ENCODE results near the gene SRGAP3. TPM values are rescaled to one million over a fixed set of nuclear protein-coding genes. Genes with fewer than 3 reads are reported as not detected.

The SRGAP3 gene
- total and polyA plus RNA-seq, 8 donors: 5.1 to 28.9 (median 22.4) TPM

- no peak for DNase-seq
- no peak for ATAC-seq
- intact Hi-C loops (cut with DNase I): no loop called here
- Histone ChIP-seq H3K4me3 (no peak overlapping the region), H3K4me1 (peaks cover 0 to 7% of the 10 kb centered on the region in 2 donors), H3K9me3 (peaks cover 0 to 8% of the 10 kb centered on the region in 2 donors), H3K36me3 (no peaks in the 10 kb centered on the region), H3K27ac (peak overlapping the region in 1 of 2 donors; percentile 13), H3K27me3 (no peaks in the 10 kb centered on the region)
- TF ChIP-seq CTCF (IDR thresholded peaks at IDR 0.05): no peak
Measured at GRCh38 chr3:8981296-8981695, 268.1 kb downstream of the SRGAP3 start.

- intact Hi-C loops (cut with DNase I): no loop called here
- Histone ChIP-seq H3K27me3 (no peaks in the 10 kb centered on the region), H3K27ac (peak overlapping the region in 1 of 2 donors; percentile 13), H3K9me3 (peaks cover 0 to 8% of the 10 kb centered on the region in 2 donors), H3K36me3 (no peaks in the 10 kb centered on the region), H3K4me3 (no peak overlapping the region), H3K4me1 (peaks cover 0 to 7% of the 10 kb centered on the region in 2 donors)
- ATAC-seq (no peak), DNase-seq (no peak)
- no peak for TF ChIP-seq CTCF (IDR thresholded peaks at IDR 0.05)
Measured at GRCh38 chr3:8980756-8981257, 268.6 kb downstream of the SRGAP3 start.

GRCh38 chr3:8979262-8979661, 270.2 kb downstream of the SRGAP3 start:
- Histone ChIP-seq H3K36me3 (no peaks in the 10 kb centered on the region), H3K4me3 (no peak overlapping the region), H3K27ac (no peak overlapping the region), H3K27me3 (no peaks in the 10 kb centered on the region), H3K4me1 (peaks cover 0 to 7% of the 10 kb centered on the region in 2 donors), H3K9me3 (peaks cover 0 to 8% of the 10 kb centered on the region in 2 donors)
- TF ChIP-seq CTCF (IDR thresholded peaks at IDR 0.05): no peak
- ATAC-seq (no peak), DNase-seq (no peak)
- intact Hi-C loops (cut with DNase I): loop anchor here in 1 of 2 donors (10.0 kb wide), 1 partner anchor 326 kb away; no protein-coding TSS in a partner anchor

- no peaks in the 10 kb centered on the region for H3K36me3 ChIP-seq
Measured at GRCh38 chr3:8978551-8978950, 270.9 kb downstream of the SRGAP3 start.

More at GRCh38 chr3:8978551-8978950, 270.9 kb downstream of the SRGAP3 start:
- TF ChIP-seq CTCF (IDR thresholded peaks at IDR 0.05): no peak
- Histone ChIP-seq H3K9me3 (peaks cover 0 to 8% of the 10 kb centered on the region in 2 donors), H3K27ac (no peak overlapping the region), H3K27me3 (no peaks in the 10 kb centered on the region), H3K4me1 (peaks cover 0 to 7% of the 10 kb centered on the region in 2 donors), H3K4me3 (no peak overlapping the region)
- no peak for ATAC-seq
- intact Hi-C loops (cut with DNase I): loop anchor here in 1 of 2 donors (10.0 kb wide), 1 partner anchor 326 kb away; no protein-coding TSS in a partner anchor
- no peak for DNase-seq
